ENCODE measurements around the gene ANXA11.

The ANXA11 gene

GRCh38 chr10:80110986-80111385 lies 94.4 kb downstream of the ANXA11 start:
- no peak for TF ChIP-seq CTCF (conservative IDR thresholded peaks at IDR 0.05; ENCODE audit: low read depth, low read length)
- no peak overlapping the region for H3K4me3 ChIP-seq (ENCODE audit: low read length)
- peak; percentile 65 for DNase-seq (ENCODE audit: low read depth)

GRCh38 chr10:80108576-80109239 lies 96.6 kb downstream of the ANXA11 start:
- TF ChIP-seq CTCF (conservative IDR thresholded peaks at IDR 0.05; ENCODE audit: low read depth, low read length), result no peak
- H3K4me3 ChIP-seq (ENCODE audit: low read length), result no peak overlapping the region
- no peak for DNase-seq (ENCODE audit: low read depth)

- no peak overlapping the region for H3K4me3 ChIP-seq (ENCODE audit: low read length)
- DNase-seq (ENCODE audit: low read depth), result peak; percentile 80
- TF ChIP-seq CTCF (conservative IDR thresholded peaks at IDR 0.05; ENCODE audit: low read depth, low read length), result no peak
Measured at GRCh38 chr10:80104066-80104926, 101.0 kb downstream of the ANXA11 start.
